CD14-positive monocyte (primary cell): Measurements from ENCODE around the gene DPP7. TPM values are rescaled to one million over a fixed set of nuclear protein-coding genes. Genes with fewer than 3 reads are reported as not detected.

ENCODE experiments used
- DNase-seq, 3 donors: peaks; one replicate each; pipeline ENCODE4 v3.0.0-alpha.2; 2011 to 2022
- H2AFZ ChIP-seq: 2 replicates; pipeline ENCODE4 v1.6.0; 2012; ENCODE audit warnings: mild to moderate bottlenecking, low read depth, low read length, inconsistent platforms; ENCODE audit not compliant: insufficient read depth, poor library complexity, severe bottlenecking
- H3K27ac ChIP-seq, 2 donors: 1 replicate in 1 of 2; 2 replicates in 1 of 2; pipeline ENCODE4 v1.5.1; 2012 to 2013; ENCODE audit warnings: low read length in 2 of 2, control low read depth in 1 of 2, inconsistent platforms in 1 of 2, low read depth in 1 of 2, mild to moderate bottlenecking in 1 of 2
- H3K27me3 ChIP-seq, 2 donors: one replicate each; pipeline versions ENCODE4 v1.6.0 to v1.6.1; 2011 to 2013; ENCODE audit warnings: low read length in 2 of 2; ENCODE audit not compliant: control insufficient read depth in 2 of 2, insufficient read depth in 2 of 2
- H3K36me3 ChIP-seq, 2 donors: replicated peaks in 1 of 2; 1 replicate in 1 of 2; 2 replicates in 1 of 2; pipeline versions ENCODE4 v1.5.1 to v1.6.1; 2012 to 2013; ENCODE audit warnings: low read length in 2 of 2, control low read depth in 1 of 2, inconsistent platforms in 1 of 2, mild to moderate bottlenecking in 1 of 2; ENCODE audit not compliant: insufficient read depth in 2 of 2, control insufficient read depth in 1 of 2
- H3K4me1 ChIP-seq, 2 donors: 1 replicate in 1 of 2; 2 replicates in 1 of 2; pipeline versions ENCODE4 v1.5.1 to v1.6.1; 2012 to 2013; ENCODE audit warnings: low read length in 2 of 2, control low read depth in 1 of 2, inconsistent platforms in 1 of 2, mild to moderate bottlenecking in 1 of 2, moderate library complexity in 1 of 2; ENCODE audit not compliant: insufficient read depth in 2 of 2, control insufficient read depth in 1 of 2
- H3K4me2 ChIP-seq: replicated peaks from 2 replicates; pipeline ENCODE3; 2012; ENCODE audit warnings: low read length, moderate library complexity, mild to moderate bottlenecking; ENCODE audit not compliant: poor library complexity, severe bottlenecking; ENCODE audit errors: extremely low read depth
- H3K4me3 ChIP-seq, 3 experiments: fragments of 200-600 bp in 1 of 3; sonication (generic) in 1 of 3; replicated peaks in 1 of 3; 1 replicate in 2 of 3; 2 replicates in 1 of 3; pipeline ENCODE4 v1.5.1; 2011 to 2013; ENCODE audit warnings: low read length in 3 of 3, mild to moderate bottlenecking in 3 of 3, control low read depth in 2 of 3, low read depth in 2 of 3, inconsistent platforms in 1 of 3, moderate library complexity in 1 of 3
- H3K79me2 ChIP-seq: 2 replicates; pipeline ENCODE4 v1.6.0; 2012; ENCODE audit warnings: mild to moderate bottlenecking, control low read depth, inconsistent platforms, low read length, moderate library complexity; ENCODE audit not compliant: insufficient read depth
- H3K9ac ChIP-seq: 2 replicates; pipeline ENCODE4 v1.6.0; 2017; ENCODE audit warnings: low read length, mild to moderate bottlenecking; ENCODE audit not compliant: insufficient read depth, poor library complexity, severe bottlenecking
- H3K9me3 ChIP-seq, 2 donors: replicated peaks in 1 of 2; 1 replicate in 1 of 2; 2 replicates in 1 of 2; pipeline versions ENCODE4 v1.5.1 to v1.6.1; 2012 to 2013; ENCODE audit warnings: low read length in 2 of 2, control low read depth in 1 of 2; ENCODE audit not compliant: control insufficient read depth in 1 of 2, insufficient read depth in 1 of 2
- H4K20me1 ChIP-seq: 2 replicates; pipeline ENCODE4 v1.6.0; 2012; ENCODE audit warnings: mild to moderate bottlenecking, low read length, control low read depth, moderate library complexity; ENCODE audit not compliant: insufficient read depth
- H3K27ac Mint-ChIP-seq, 7 donors: one replicate each; pipeline ENCODE4 v1.8.0; 2020; ENCODE audit warnings: mild to moderate bottlenecking in 7 of 7, mixed read lengths in 7 of 7, moderate library complexity in 6 of 7, inconsistent platforms in 2 of 7
- H3K27me3 Mint-ChIP-seq, 3 donors: one replicate each; pipeline ENCODE4 v1.8.0; 2021 to 2022; ENCODE audit warnings: low read depth in 3 of 3, mild to moderate bottlenecking in 3 of 3, mixed read lengths in 3 of 3, moderate library complexity in 3 of 3, inconsistent platforms in 1 of 3
- H3K36me3 Mint-ChIP-seq, 2 donors: one replicate each; pipeline ENCODE4 v1.8.0; 2020; ENCODE audit warnings: mixed read lengths in 2 of 2, inconsistent platforms in 1 of 2, mild to moderate bottlenecking in 1 of 2
- H3K4me1 Mint-ChIP-seq: one replicate; pipeline ENCODE4 v1.8.0; 2020; ENCODE audit warnings: mild to moderate bottlenecking, mixed read lengths
- H3K4me3 Mint-ChIP-seq, 2 donors: one replicate each; pipeline ENCODE4 v1.8.0; 2020; ENCODE audit warnings: mild to moderate bottlenecking in 2 of 2, mixed read lengths in 2 of 2, moderate library complexity in 1 of 2
- H3K9me3 Mint-ChIP-seq, 7 donors: one replicate each; pipeline ENCODE4 v1.8.0; 2020 to 2022; ENCODE audit warnings: mixed read lengths in 7 of 7, mild to moderate bottlenecking in 6 of 7, moderate library complexity in 6 of 7, inconsistent platforms in 2 of 7
- CTCF ChIP-seq: fragments of 200-600 bp; IDR thresholded peaks from one replicate; pipeline ENCODE4 v1.8.0; 2022; ENCODE audit warnings: antibody characterized with exemption, mild to moderate bottlenecking
- WGBS: methylation state at CpG from one replicate; pipeline ENCODE4 v1.1.5; 2013; ENCODE audit warnings: missing lambda C conversion rate; ENCODE audit not compliant: insufficient coverage; 5-methylcytosine and 5-hydroxymethylcytosine counted together
- intact Hi-C, 2 donors: fragments of 100-400 bp; cut with micrococcal nuclease; formaldehyde crosslinking; loops; one replicate each; pipeline versions ENCODE4 v1.15.0 to v1.15.1; 2023
- polyA plus RNA-seq, 3 donors: library from polyadenylated mRNA; depleted of rRNA in 1 of 3; unstranded in 2 of 3; stranded (reverse) in 1 of 3; fragments of 300-500 nt in 2 of 3; fragments of >200 nt in 1 of 3; fragmentation: Illumina TruSeq in 2 of 3; gene quantifications; 1 replicate in 2 of 3; 2 replicates in 1 of 3; pipeline ENCODE4 v1.2.3, GENCODE V29; 2012 to 2021

DPP7 gene
- polyA plus RNA-seq, 3 donors, result 68.3 to 287 (median 150) TPM

DNA sequence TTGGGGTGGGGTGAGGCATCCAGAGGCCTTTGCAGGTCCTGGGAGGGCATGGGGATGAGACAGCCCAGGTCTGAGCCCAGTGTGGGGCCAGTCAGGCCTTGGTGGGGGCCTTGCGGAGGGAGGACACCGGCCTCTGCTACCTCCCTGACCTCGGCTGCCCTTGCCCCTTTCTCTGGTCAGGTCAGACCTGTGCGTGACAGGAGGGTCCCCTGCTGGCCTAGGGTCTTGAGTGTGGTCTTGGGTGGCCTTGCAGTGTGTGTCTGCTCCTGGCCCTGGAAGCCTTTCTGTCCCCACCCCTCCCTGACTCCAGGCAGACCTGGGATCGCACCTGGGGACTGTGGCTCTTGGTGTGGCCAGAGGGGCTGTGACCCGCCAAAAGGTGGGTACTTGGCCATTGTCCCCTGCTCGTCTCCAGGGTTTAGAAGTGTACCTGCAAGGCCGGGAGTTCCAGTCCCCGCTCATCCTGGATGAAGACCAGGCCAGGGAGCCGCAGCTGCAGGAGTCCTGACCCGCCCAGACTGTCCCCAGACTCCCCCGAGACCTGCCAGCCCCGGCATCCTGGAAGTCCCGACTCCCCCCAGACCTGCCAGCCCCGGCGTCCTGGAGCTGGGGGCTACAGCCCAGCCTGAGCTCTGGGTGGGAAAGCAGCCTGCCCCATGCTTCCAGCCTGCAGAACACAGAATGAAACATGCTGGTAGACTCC lies 32.2 kb downstream of the DPP7 start:
- peaks cover 36 to 40% of the 10 kb centered on the region in 2 donors for H3K36me3 ChIP-seq
- intact Hi-C loops, result no loop called here
- H3K27ac Mint-ChIP-seq, result peak overlapping the region in 1 of 7 donors; percentile 69
- H3K4me1 ChIP-seq, result peaks cover 25 to 32% of the 10 kb centered on the region in 2 donors
- no peak for TF ChIP-seq CTCF
- peaks cover 25 to 53% of the 10 kb centered on the region in 2 donors for H3K36me3 Mint-ChIP-seq
- no peaks in the 10 kb centered on the region for H3K9me3 ChIP-seq
- no peak overlapping the region for H3K4me3 Mint-ChIP-seq
- DNase-seq, result no peak
- no peak overlapping the region for H3K27ac ChIP-seq
- no peak overlapping the region for H3K4me3 ChIP-seq
- peaks cover 0 to 1% (median 0%) of the 10 kb centered on the region in 3 donors for H3K27me3 Mint-ChIP-seq
- H3K9ac ChIP-seq, result no peak overlapping the region
- peaks cover 20% of the 10 kb centered on the region for H4K20me1 ChIP-seq
- peaks cover 0 to 9% (median 0%) of the 10 kb centered on the region in 7 donors for H3K9me3 Mint-ChIP-seq
- no peaks in the 10 kb centered on the region for H3K27me3 ChIP-seq
- H3K4me2 ChIP-seq, result no peak overlapping the region
- no peaks in the 10 kb centered on the region for H3K79me2 ChIP-seq
- peaks cover 26% of the 10 kb centered on the region for H3K4me1 Mint-ChIP-seq
- 97% methylated on average over 15 of the region's 16 CpGs for whole genome bisulfite sequencing
- no peak overlapping the region for H2AFZ ChIP-seq

DNA sequence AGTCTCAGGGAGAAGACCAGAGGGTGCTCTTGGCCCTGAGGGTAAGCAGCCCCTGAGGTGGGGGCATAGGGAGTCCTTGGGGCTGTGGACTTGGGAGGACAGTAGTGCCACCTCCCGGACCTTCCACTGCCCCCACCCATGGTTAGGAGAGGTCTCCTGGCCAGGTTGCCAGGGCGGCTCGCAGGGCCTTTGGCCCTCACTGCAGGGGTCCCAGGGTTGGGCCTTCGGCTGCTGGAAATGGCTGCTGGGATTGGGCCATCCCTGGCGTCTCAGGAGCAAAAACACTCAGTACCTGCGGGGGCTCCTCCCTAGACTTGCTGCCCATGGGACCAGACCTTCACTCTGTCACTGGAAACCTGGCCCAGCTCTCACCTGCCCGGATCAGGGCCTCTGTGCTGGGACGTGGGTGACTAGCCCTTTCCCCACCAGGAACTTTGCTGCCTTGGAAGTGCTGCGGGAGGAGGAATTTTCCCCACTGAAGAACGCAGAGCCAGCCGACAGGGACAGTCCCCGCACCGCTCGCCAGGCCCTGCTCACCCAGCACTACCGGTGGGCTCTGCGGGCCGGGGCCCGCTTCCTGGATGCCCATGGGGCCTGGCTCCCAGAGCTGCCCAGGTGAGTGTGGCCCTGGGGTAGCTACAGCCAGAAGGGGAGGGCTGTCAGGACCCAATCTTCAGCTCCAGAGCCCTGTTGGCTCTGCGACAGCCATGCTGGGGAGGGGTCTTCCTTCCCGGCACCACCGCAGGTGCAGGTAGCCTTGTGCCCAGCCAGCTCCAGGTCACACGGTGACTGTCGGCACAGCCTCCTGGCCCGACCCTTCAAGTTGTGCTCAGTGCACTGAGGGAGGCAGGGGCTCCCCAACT lies 34.0 kb downstream of the DPP7 start:
- Mint-ChIP-seq H3K9me3 (peaks cover 0 to 5% (median 0%) of the 10 kb centered on the region in 7 donors), H3K27me3 (peaks cover 0 to 2% (median 0%) of the 10 kb centered on the region in 3 donors), H3K27ac (no peak overlapping the region), H3K4me1 (peaks cover 34% of the 10 kb centered on the region), H3K36me3 (peaks cover 25 to 53% of the 10 kb centered on the region in 2 donors), H3K4me3 (no peak overlapping the region)
- Histone ChIP-seq H3K9me3 (no peaks in the 10 kb centered on the region), H3K27ac (no peak overlapping the region), H3K4me3 (no peak overlapping the region), H3K27me3 (no peaks in the 10 kb centered on the region), H2AFZ (no peak overlapping the region), H4K20me1 (peaks cover 20% of the 10 kb centered on the region), H3K4me1 (peaks cover 25 to 32% of the 10 kb centered on the region in 2 donors), H3K9ac (no peak overlapping the region), H3K36me3 (peaks cover 36 to 40% of the 10 kb centered on the region in 2 donors), H3K4me2 (no peak overlapping the region), H3K79me2 (no peaks in the 10 kb centered on the region)
- DNase-seq, result no peak
- intact Hi-C loops, result no loop called here
- no peak for TF ChIP-seq CTCF
- WGBS, result 97% methylated on average over 17 of the region's 24 CpGs
